PFSK-1 (cell line): ENCODE measurements around the gene CES2.

Experiments
- FOXP2 ChIP-seq: optimal IDR thresholded peaks from 2 replicates; pipeline ENCODE3; 2011; ENCODE audit warnings: borderline replicate concordance, control low read depth, inconsistent platforms; ENCODE audit not compliant: insufficient read depth; ENCODE audit errors: extremely low read length, extremely low read depth
- POLR2AphosphoS5 ChIP-seq: IDR thresholded peaks from 2 replicates; pipeline ENCODE4 v1.6.1; 2012; ENCODE audit warnings: low read depth, mild to moderate bottlenecking, control low read depth, low read length, moderate library complexity
- REST ChIP-seq, 2 experiments: IDR thresholded peaks; 2 replicates each; pipeline versions ENCODE4 v1.6.1 to v1.8.0; 2011 to 2012; ENCODE audit warnings: low read depth in 2 of 2, low read length in 2 of 2, control low read depth in 1 of 2, inconsistent platforms in 1 of 2, mild to moderate bottlenecking in 1 of 2, moderate library complexity in 1 of 2; ENCODE audit not compliant: insufficient read depth in 1 of 2
- SIN3A ChIP-seq: IDR thresholded peaks from 2 replicates; pipeline ENCODE4 v1.6.1; 2012; ENCODE audit warnings: mild to moderate bottlenecking, low read length, moderate library complexity, borderline replicate concordance; ENCODE audit not compliant: insufficient read depth
- TAF1 ChIP-seq: IDR thresholded peaks from 2 replicates; pipeline ENCODE4 v1.6.1; 2012; ENCODE audit warnings: low read length, control low read depth, borderline replicate concordance; ENCODE audit not compliant: insufficient read depth

- no peak for TF ChIP-seq TAF1
- TF ChIP-seq POLR2AphosphoS5 = no peak
- no peak for TF ChIP-seq REST (IDR thresholded peaks at IDR 0.05; ENCODE audit: insufficient read depth in 1 of 2, low read depth in 2 of 2, low read length in 2 of 2)
- TF ChIP-seq SIN3A = no peak
- no peak for TF ChIP-seq FOXP2
Measured at GRCh38 chr16:66984892-66985311, 49.6 kb downstream of the CES2 start.
